Stimulated activated CD4-positive, alpha-beta T cell treated with anti-CD3 and anti-CD28 coated beads, Interleukin-12 subunit alpha, Interleukin-12 subunit beta, amount 100 ng/mL, for 24 hours (primary cell): Measurements from ENCODE around the gene SQSTM1.
"Not testable (repeated sequence)": the region's sequence is repeated elsewhere in the genome, so short reads cannot be mapped to it uniquely, and the experiment has no call there.

Experiments
- DNase-seq, 2 experiments: peaks; one replicate each; pipeline ENCODE4 v3.0.0-alpha.2; 2020; ENCODE audit warnings: low read depth in 2 of 2

The SQSTM1 gene

DNA sequence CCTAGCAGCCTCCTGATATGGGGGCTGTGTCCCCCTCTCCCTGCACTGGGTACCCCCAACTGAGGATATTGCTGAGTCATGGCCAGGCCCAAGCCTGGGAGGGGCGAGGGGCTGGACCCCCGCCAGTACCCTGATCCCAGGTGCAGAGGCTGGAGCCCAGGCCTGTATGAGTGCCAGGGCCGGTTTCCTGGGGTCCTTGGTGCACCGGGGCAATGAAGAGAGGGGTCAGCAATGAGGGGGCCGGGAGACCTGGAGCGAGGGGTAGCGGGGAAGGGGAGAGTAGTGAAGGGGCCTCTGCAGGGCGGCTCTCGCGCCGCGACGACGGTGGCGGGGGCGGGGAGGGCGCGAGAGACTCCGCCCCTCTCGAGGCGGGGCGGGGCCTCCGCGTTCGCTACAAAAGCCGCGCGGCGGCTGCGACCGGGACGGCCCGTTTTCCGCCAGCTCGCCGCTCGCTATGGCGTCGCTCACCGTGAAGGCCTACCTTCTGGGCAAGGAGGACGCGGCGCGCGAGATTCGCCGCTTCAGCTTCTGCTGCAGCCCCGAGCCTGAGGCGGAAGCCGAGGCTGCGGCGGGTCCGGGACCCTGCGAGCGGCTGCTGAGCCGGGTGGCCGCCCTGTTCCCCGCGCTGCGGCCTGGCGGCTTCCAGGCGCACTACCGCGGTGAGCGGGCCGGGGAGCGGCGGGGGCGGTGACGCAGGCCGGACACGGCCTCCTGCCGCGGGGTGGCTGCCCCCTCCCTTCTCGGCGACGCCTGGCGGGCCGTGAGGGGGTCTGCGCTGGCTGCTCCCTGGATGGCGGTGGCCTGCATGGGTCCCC lies at the start of gene SQSTM1:
TSS of gene SQSTM1 (plus strand) at position 423 of the 815 bp plus-strand sequence. CDS start at position 455, 32 bp downstream.
- DNase-seq: peak; percentile 64 to 73

DNA sequence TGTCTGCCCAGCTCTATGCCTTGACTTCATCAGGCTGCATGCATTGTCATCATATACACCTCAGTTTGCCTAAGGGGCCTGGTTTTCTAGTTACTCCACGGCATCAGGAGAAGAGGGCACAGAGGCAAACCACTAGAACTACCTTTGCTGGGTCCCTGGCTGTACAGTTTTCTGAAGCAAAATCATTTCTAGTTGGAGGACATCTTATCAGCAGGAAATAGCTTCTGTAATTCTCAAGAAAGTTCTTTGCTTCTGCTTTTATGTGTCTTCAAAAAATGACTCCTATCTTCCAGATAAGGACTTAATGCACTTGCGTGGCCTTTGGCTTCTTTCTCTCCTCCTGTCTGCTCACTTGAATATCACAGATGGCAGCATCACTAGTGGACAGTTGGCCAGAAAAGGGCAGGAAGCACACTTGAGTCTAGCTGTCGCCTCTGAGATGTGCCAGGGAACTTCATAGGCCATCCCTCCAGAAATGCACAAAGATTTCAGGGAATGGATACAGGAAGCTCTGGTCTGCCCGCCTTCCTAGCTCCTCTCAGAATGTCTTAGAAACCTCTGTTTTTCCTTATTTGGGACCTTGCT lies 49.3 kb upstream of the SQSTM1 start:
- no peak for DNase-seq

DNA sequence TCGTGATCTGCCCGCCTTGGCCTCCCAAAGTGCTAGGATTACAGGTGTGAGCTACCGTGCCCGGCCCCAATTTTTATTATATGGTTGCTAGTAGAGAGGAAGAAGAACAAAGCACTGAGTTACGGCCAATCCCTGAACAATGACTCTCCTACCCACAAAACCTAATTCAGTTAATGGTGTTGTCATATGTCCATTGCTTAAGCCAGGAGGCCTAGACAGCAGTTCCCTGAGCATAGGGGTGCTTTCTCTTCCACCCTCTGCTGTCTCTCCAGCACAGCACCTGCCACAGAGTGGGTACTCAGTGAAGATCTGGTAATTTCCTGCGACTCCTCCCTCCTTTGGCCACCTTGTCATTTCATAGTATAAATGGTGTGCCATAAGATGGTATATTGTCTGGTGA lies 48.4 kb upstream of the SQSTM1 start:
- DNase-seq: no peak

DNA sequence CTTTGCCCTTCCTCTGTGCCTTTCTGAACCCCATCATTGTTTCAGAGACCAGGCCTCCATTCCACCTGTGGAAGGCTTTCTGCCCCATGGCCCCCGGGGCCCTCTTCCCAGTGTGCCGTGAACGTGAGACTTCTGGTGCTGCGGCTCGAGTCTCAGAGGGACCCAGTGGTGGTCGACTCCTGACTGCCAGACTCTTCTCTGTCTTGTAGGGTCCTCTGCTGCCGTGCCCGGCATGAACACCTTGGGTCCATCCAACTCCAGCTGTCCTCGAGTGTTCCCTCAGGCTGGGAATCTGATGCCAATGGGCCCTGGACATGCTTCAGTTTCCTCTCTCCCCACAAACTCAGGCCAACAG lies 47.0 kb upstream of the SQSTM1 start:
- DNase-seq: no peak

DNA sequence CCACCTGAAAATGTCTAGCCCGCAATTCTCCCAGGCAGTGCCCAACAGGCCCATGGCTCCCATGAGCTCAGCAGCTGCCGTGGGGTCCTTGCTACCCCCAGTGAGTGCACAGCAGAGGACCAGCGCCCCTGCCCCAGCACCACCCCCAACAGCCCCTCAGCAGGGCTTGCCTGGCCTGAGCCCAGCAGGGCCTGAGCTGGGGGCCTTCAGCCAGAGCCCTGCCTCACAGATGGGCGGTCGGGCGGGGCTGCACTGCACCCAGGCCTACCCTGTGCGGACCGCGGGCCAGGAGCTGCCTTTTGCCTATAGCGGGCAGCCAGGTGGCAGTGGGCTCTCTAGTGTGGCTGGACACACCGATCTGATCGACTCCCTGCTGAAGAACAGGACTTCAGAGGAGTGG lies 46.3 kb upstream of the SQSTM1 start:
- no peak for DNase-seq

DNA sequence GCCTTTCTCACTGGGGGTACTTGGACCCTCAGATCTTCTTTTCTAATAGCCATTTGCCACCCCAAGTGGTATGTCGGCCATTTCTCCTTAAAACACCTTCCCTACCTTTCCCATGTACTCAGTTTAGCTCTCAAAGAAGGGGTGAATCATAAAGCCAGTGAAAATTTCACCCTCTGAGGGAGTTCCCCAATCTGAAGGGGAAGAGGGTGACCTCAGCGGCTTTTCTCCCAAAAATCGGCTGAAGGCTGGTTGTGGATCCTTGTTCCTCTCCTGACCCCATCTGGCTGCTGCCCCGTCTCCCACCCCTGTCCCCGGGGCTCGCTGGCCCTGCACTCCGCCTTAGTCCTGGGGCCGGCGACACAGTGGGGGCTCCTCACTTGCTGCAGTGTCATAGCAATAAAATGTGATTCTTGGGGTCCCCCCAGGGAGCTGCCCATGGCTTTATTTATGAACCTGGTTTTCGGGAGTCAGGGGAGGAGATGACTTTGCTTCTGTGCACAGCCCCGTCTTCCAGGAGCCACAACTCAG lies 44.2 kb upstream of the SQSTM1 start:
- no peak for DNase-seq

DNA sequence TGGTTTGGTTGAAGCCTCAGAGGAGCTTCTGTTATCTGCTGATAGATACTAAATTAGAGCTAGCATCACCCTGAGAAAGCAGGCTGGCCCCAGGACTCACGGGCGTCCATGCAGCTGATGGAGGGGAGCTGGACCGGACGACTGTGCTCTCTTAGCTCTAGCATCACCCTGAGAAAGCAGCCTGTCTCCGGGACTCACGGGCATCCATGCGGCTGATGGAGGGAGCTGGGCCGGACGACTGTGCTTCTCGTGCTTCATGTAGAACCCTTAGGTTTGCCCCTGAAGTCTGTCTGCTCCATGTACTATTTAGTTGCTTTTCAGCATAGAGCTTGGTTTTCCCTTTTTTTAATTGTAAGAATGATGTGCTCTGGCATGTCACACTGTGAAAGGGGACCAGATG lies 43.2 kb upstream of the SQSTM1 start:
- DNase-seq: no peak

DNA sequence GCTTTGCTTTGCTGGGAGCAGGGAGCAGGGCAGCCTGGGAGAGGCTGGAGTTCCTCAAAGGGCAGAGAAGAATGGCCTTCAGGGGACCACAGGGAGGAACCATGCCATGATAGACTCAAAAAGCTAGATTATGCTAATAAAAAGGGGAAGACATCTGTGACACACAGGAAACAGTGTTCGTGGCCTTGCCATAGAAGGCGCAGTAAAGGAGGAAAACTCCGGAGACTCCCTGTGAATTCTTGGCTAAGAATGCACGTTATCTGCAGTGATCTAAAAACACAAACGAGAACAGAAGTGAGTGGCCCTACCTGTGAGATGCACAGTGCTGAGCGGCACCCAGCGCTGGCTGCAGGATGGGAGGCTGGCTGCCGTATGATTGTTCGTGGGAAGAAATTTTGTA lies 42.8 kb upstream of the SQSTM1 start:
- no peak for DNase-seq

DNA sequence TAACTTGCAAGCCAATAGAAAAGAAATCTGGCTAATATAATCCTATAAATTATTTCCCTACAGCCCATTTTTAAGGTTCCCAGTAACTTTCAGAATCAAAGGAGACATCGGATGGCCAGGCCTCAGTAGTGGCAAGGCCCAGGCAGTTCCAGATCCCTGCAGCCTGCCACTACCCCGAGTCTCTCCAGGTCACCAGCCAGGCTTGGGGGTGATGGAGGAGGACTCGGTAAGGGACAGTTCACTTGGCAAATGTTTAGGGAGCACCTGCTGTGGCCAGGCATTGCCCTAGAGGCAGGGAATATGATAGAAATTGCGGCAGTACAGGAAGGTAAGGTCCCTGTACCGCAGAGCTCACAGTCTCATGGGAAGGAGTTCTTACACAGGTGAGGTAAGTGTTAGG lies 42.1 kb upstream of the SQSTM1 start:
- no peak for DNase-seq

DNA sequence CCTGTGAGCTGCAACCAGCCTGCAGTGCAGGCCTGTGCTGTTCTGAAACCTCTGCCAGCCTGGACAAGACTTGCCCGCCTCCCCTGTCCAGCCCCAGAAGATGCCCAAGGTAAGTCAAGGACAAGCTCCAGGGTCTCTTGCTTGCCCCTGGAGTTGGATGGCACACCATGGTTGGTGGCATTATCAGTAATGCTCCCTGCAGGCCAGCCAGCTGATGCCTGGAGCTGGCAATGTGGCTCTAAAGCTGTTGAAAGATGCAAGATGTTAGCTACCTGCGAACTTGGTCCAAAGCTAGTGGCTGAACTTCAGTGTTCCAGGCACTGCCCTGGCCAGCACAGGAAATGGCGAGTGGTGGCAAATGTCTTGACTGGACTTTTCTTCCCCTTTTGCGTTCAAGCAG lies 40.9 kb upstream of the SQSTM1 start:
- no peak for DNase-seq

DNA sequence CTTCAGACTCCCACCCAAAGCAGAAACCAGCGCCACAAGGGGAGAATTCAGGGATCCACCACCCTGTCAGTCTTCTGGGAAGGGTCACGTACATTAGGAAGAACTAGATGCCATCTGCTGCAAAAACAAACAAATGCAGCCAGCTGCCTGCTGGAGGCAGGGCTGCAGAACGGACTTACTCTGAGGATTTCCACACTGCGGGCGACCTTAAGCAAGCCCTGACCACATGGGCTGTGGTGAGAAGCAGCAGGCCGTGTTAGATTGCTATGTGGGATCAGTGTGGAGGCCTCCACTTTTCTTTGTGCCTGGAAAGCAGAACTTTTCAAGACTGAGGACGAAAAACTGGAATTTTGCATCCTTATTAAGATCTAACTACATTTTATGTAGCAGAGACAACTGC lies 40.3 kb upstream of the SQSTM1 start:
- DNase-seq: no peak

DNA sequence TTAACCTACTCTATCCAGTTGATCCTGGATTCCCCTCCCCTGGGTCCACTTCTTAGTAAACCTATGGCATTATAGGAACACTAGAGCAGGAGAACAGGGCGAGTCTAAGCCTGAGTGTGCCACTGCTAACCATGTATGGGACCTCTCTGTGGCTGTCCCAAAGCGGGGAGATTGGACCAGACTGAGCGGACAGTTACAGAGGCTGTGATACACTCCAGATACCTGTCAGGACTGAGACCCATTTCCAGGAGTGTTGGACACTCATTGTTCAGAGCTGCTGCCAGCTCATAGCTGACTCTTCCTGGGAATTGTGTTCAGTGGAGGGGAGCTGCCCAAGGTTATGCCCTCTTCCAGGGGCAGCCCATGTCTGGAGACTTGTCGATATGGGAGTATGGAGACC lies 38.9 kb upstream of the SQSTM1 start:
- no peak for DNase-seq

DNA sequence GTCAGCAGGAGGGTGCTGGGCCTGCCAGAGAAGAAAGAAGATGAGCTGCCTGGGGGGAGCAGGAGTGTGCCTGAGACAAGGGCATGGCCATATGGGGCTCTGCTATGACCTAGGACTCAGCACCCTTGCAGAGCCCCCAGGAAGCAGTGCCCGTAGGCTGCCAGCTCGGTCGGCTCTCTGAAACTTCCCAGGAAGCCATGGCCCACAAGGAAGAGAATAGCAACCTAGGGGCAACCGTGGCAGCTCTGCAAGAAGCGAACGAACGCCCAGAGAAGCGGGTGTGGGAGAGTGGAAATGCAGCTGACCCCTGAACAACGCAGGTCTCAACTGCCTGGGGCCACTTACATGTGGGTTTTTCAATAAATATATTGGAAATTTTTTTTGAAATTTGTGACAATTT lies 37.6 kb upstream of the SQSTM1 start:
- DNase-seq: no peak

DNA sequence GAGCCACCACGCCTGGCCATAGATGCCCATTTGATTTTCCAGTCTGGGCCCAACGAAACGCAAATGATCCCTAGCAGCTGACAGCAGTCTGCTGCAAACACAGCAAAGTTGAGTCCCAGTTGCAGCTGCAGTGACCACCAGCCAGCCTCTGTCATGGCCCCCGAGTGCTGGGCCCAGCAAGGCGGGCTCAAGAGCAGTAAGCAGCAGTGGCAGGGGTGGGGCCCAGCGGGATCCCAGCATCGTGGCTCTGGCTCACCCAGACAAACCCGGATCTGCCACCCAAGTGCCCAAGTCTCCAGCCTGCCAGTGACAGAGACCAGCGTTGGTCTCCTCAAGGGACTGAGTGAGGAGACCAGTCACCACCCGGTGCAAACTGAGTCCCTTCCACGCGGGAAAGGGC lies 33.8 kb upstream of the SQSTM1 start:
- no peak for DNase-seq

DNA sequence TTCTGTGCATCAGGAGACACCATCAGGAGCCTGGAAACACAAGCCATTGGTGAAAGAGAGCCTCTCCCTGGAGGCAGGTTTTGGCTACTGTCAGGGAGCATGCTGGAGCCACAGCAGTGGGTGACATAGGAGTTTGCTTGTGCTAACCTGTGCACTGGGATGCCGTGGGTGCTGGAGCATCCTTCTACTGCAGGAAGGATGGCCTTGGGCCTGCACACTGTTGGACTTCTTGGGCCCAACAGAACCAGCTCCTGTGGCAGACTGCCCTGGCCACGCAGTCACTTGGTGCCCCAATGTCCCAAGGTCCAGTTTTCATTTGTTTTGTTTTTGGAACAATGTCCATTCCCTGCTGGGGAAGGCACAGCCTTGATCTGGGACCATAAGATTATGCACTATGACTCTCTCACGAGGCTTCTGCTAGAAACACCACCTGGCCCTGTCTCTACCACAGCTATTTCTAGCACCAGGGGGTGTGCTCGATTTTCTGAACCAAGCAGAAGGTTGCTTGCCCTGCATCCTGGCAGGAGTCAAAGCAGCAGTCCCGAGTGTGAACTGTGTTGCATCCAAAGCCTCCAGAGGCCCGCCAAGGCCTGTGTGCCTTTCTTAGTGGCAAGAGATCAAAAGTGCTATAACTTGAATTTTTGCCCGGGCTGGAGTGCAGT lies 32.4 kb upstream of the SQSTM1 start:
- DNase-seq: no peak

DNA sequence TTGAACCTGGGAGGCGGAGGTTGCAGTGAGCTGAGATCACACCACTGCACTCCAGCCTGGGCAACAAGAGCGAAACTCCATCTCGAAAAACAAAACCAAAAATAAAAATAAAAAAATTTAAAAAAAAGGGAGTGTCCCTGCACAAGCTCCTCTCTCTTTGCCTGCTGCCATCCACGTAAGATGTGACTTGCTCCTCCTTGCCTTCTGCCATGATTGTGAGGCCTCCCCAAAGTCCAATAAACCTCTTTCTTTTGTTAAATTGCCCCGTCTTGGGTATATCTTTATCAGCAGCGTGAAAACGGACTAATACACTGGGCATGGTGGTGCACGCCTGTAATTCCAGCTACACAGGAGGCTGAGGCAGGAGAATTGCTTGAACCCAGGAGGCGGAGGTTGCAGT lies 31.4 kb upstream of the SQSTM1 start:
- DNase-seq: not testable (repeated sequence)

DNA sequence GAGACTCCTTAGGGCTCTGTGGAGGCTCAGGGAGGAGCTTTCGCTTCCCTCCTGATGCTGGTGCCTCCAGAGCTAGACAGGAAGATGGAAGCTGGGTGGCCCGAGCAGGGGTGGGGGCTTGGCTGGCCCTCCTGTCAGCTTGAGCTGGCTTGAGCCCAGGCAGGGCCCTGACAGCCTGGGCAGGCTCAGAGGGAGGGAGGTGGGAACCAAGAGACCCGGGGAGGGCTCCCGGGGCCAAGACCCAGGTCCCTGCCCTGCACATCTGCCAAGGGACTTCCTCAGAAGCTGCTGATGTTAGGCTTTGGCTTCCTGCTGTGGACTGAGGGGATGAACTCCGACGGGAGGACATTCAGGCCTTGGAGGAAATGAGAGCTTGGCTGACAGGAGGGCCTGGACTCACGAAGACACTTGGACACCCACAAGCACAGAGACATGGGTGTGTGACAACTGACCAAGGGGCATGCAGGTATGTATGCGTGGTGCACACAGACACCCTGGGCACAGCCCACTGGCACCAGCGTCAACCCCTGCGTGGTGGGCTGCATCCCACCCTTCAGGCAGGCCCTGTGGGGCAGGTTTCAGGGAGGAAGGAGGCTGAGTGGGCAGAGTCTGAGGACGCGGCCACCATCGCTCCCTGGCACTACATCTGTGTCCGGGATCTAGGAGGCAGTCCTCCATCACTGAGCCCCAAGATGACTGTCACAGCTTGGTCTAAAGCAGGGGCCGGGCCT lies 28.7 kb upstream of the SQSTM1 start:
- DNase-seq: no peak

DNA sequence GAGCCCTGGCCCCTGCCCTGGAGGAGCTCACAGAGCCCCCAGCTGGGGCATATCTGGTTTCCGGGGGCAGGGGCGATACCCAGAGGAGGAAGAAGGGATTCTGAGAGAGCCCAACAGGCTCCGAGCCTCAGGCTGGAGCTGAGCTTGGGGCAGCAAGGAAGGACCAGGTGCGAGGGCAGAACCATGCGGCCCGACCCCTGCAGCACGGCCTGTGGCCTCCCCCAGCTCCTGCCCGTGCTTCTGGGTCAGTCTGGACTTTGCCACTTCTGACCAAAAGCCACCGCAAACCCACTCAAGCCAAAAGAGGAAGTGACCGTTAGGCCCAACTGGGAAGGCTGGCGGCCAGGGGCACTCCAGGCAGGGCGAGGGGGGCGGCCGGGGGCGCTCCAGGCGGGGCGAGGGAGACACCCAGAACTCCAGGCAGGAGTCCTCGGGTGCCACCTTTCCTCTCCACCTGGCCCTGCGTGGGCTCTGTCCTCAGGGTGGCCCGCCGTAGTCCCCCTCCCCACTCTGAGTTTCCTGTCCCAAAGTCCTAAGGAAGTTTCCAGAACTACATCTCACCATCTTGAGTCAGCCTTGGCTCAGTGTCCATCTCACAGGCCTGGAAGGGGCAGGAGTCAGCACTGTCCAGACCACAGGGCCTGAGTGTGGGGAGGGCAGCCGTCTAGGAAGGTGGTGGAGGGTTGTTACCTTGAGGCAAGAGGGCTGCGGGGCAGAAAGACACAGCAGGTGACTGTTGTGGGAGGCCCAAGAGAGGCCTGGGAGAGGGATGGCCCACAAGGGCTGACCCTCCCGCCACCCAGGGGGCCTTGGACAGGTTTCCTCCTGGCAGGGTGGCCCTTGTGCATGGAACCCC lies 27.9 kb upstream of the SQSTM1 start:
- DNase-seq: no peak

DNA sequence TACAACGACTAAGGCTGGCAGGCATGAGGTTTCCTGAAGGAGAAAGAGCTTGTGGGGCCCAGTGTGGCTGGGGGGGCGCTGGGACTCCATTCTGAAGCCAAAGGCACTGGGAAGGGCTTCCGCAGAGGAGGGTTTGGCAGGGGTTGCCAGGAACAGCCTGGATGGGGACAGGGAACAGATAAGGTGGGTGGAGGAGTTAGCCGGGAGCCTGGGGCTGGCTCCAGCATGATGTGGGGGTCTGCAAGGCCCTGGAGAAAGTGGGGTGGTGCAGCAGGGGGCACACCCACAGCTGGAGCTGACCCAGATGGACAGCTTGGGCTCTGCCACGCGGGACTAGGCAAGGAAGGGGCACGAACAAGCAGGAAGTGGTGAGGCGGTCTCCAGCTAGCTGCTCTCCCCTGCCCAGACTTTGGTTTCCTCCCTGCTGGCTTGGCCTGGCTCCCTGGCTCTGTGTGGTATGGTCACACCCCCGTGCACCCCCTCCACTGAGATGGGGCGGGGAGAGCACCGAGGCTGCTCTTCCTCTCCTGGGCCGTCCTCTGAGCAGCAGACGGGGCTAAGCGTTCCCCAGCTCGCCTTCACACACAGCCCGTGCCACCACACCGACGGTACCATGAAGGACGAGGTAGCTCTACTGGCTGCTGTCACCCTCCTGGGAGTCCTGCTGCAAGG lies 27.1 kb upstream of the SQSTM1 start, which contains the start of gene LTC4S:
TSS of gene LTC4S (plus strand) at position 519 of the 672 bp plus-strand sequence. CDS start at position 614, 95 bp downstream.
- no peak for DNase-seq

DNA sequence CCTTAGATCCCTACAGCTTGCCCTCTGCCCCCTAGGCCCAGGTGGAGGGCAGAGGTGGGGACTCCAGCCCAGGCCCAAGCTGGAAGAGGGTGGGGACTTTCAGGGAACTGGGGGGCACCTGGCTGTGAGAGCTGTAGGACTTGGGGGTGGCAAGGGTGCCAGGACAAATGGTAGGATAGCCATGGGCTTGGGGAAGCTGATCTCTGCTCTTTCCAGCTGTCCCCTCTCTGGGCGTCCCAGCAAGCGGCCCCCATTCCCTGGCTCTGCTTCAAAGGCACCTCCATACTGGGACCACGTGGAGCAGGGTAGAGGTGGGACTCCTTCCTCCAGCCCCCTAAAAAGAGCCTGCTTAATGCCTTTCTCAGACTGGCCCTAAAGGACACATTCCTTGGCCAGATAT lies 26.5 kb upstream of the SQSTM1 start:
- DNase-seq: no peak

DNA sequence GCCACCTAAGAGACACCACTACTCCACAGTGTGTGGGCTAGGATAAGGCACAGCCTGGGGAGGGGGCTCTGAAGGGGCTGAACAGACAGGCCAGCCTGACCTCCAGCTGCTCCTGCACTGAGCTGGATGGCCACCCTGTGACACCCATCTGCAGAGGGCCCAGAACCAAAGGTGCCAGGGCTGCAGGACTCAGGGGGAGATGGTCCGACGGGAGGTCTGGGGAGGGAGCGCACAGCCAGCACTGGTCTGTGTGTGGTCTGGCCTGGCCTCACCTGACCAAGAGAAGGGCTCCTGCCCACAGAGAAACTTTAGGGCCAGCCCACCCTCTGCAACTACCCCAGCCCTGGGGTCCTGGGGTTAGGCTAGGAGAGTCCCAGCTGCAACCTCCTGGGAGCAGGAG lies 26.1 kb upstream of the SQSTM1 start:
- no peak for DNase-seq
